HCT116 (cell line): ENCODE measurements around the gene LRRC61. TPM values are rescaled to one million over a fixed set of nuclear protein-coding genes. Genes with fewer than 3 reads are reported as not detected.

Experiments used
- ATAC-seq: fragments of 200-7000 bp; cut with Tn5 transposase; 2 replicates; pipeline ENCODE4 v1.9.1; 2020; ENCODE audit warnings: mild to moderate bottlenecking, moderate library complexity
- BruUV-seq: library from RNA; stranded (reverse); fragments of 400-500 nt; replicated peaks from 2 replicates; lab custom pipeline; 2021; lab: Mats Ljungman, UMichigan
- CTCF ChIA-PET: fragments of 300-600 bp; sonication (Branson Sonifier 250); formaldehyde crosslinking; loops from one replicate; lab custom pipeline; 2021; ENCODE audit warnings: antibody characterized with exemption; lab: Charles Lee
- POLR2A ChIA-PET: fragments of 300-600, 350-600 bp; sonication (Branson Sonifier 250); formaldehyde crosslinking; loops from one replicate; lab custom pipeline; 2021; ENCODE audit warnings: antibody characterized with exemption; lab: Charles Lee
- RAD21 ChIA-PET, 2 experiments: fragments of 300-600 bp; sonication (Branson Sonifier 250); formaldehyde crosslinking; loops; one replicate each; lab custom pipeline; 2023; ENCODE audit warnings: low total read pairs in 2 of 2; ENCODE audit not compliant: uncharacterized antibody in 2 of 2, unreplicated experiment in 2 of 2, low non-redundant PET in 1 of 2; lab: Charles Lee
- DNase-seq: peaks from one replicate; pipeline ENCODE4 v3.0.0-alpha.2; 2010; ENCODE audit warnings: low read depth, low spot score
- H2AFZ ChIP-seq: fragments of 200-600 bp; shearing (Covaris generic), sonication (generic); 2 replicates; pipeline ENCODE4 v1.6.1; 2017; ENCODE audit warnings: low read depth, mixed run types, mixed read lengths, antibody characterized with exemption, low read length; ENCODE audit not compliant: poor library complexity, severe bottlenecking
- H3K27ac ChIP-seq: 2 replicates; pipeline ENCODE4 v1.5.1; 2012; ENCODE audit warnings: low read depth, low read length
- H3K27me3 ChIP-seq: fragments of 200-600 bp; sonication (generic); 2 replicates; pipeline ENCODE4 v1.6.1; 2016; ENCODE audit warnings: mixed run types, low read length, mixed read lengths; ENCODE audit not compliant: insufficient read depth
- H3K36me3 ChIP-seq, 2 experiments: fragments of 200-500 bp in 1 of 2; fragments of 200-600 bp in 1 of 2; sonication (Bioruptor generic) in 1 of 2; sonication (generic) in 1 of 2; 2 replicates each; pipeline versions ENCODE4 v1.5.1 to v1.6.1; 2014 to 2016; ENCODE audit warnings: low read length in 2 of 2, inconsistent platforms in 1 of 2, mixed read lengths in 1 of 2, mixed run types in 1 of 2; ENCODE audit not compliant: insufficient read depth in 2 of 2, control insufficient read depth in 1 of 2
- H3K4me1 ChIP-seq, 2 experiments: fragments of 200-600 bp in 1 of 2; sonication (generic) in 1 of 2; 2 replicates each; pipeline versions ENCODE4 v1.5.1 to v1.6.1; 2012 to 2017; ENCODE audit warnings: low read length in 2 of 2, inconsistent platforms in 1 of 2, mild to moderate bottlenecking in 1 of 2, mixed read lengths in 1 of 2, mixed run types in 1 of 2, moderate library complexity in 1 of 2; ENCODE audit not compliant: insufficient read depth in 2 of 2, control insufficient read depth in 1 of 2
- H3K4me2 ChIP-seq: fragments of 200-600 bp; sonication (generic); 2 replicates; pipeline ENCODE4 v1.6.1; 2017; ENCODE audit warnings: mixed run types, low read length, mixed read lengths
- H3K4me3 ChIP-seq, 2 experiments: fragments of 200-600 bp in 1 of 2; sonication (generic) in 1 of 2; replicated peaks in 1 of 2; 2 replicates each; pipeline ENCODE4 v1.5.1; 2011 to 2016; ENCODE audit warnings: low read length in 2 of 2, control low read depth in 1 of 2, low read depth in 1 of 2, mild to moderate bottlenecking in 1 of 2, mixed read lengths in 1 of 2, mixed run types in 1 of 2
- H3K79me2 ChIP-seq: fragments of 200-600 bp; sonication (generic); 2 replicates; pipeline ENCODE4 v1.6.1; 2017; ENCODE audit warnings: mild to moderate bottlenecking, mixed run types, low read length, moderate library complexity, mixed read lengths; ENCODE audit not compliant: insufficient read depth
- H3K9ac ChIP-seq: fragments of 200-600 bp; sonication (generic); 2 replicates; pipeline ENCODE4 v1.6.1; 2016; ENCODE audit warnings: low read length, mixed read lengths
- H3K9me2 ChIP-seq: fragments of 200-600 bp; sonication (generic), shearing (Covaris generic); 2 replicates; pipeline ENCODE4 v1.6.1; 2017; ENCODE audit warnings: mixed run types, mild to moderate bottlenecking, moderate library complexity; ENCODE audit not compliant: insufficient read depth
- H3K9me3 ChIP-seq, 2 experiments: fragments of 200-500 bp in 1 of 2; fragments of 200-600 bp in 1 of 2; sonication (Bioruptor generic) in 1 of 2; sonication (generic) in 1 of 2; 2 replicates each; pipeline ENCODE4 v1.6.1; 2014 to 2017; ENCODE audit warnings: low read length in 2 of 2, mixed read lengths in 2 of 2, inconsistent platforms in 1 of 2, low read depth in 1 of 2, mild to moderate bottlenecking in 1 of 2, mixed run types in 1 of 2, moderate library complexity in 1 of 2; ENCODE audit not compliant: control insufficient read depth in 1 of 2, insufficient read depth in 1 of 2
- H4K20me1 ChIP-seq: fragments of 200-600 bp; sonication (generic), shearing (Covaris generic); 2 replicates; pipeline ENCODE4 v1.6.1; 2017; ENCODE audit warnings: mixed run types, mild to moderate bottlenecking, moderate library complexity; ENCODE audit not compliant: insufficient read depth
- ATF3 ChIP-seq: IDR thresholded peaks from 2 replicates; pipeline ENCODE4 v1.6.1; 2012
- CBX3 ChIP-seq: IDR thresholded peaks from 2 replicates; pipeline ENCODE4 v1.6.1; 2012; ENCODE audit warnings: low read depth
- CEBPB ChIP-seq: IDR thresholded peaks from 2 replicates; pipeline ENCODE4 v1.6.1; 2012; ENCODE audit warnings: low read depth
- EGR1 ChIP-seq: IDR thresholded peaks from 2 replicates; pipeline ENCODE4 v1.6.1; 2012; ENCODE audit warnings: low read depth
- ELF1 ChIP-seq: IDR thresholded peaks from 2 replicates; pipeline ENCODE4 v1.6.1; 2012; ENCODE audit warnings: low read depth, borderline replicate concordance
- EZH2phosphoT487 ChIP-seq: fragments of 200-600 bp; IDR thresholded peaks from 2 replicates; pipeline ENCODE4 v1.6.1; 2018; ENCODE audit warnings: antibody characterized with exemption, borderline replicate concordance
- POLR2A ChIP-seq: IDR thresholded peaks from 2 replicates; pipeline ENCODE4 v1.7.0; 2011; ENCODE audit warnings: borderline replicate concordance; ENCODE audit not compliant: insufficient read depth, insufficient read length; ENCODE audit errors: extremely low read depth
- POLR2AphosphoS5 ChIP-seq: IDR thresholded peaks from 2 replicates; pipeline ENCODE4 v1.6.1; 2011; ENCODE audit warnings: mild to moderate bottlenecking, low read depth, low read length, moderate library complexity
- REST ChIP-seq: IDR thresholded peaks from 2 replicates; pipeline ENCODE4 v1.6.1; 2012; ENCODE audit warnings: low read depth
- YY1 ChIP-seq: IDR thresholded peaks from 2 replicates; pipeline ENCODE4 v1.6.1; 2011; ENCODE audit warnings: low read length, low read depth, moderate library complexity, mild to moderate bottlenecking; ENCODE audit not compliant: insufficient replicate concordance; ENCODE audit errors: extremely low read depth
- ZBTB33 ChIP-seq: IDR thresholded peaks from 2 replicates; pipeline ENCODE4 v1.6.1; 2011; ENCODE audit warnings: mild to moderate bottlenecking, low read length, moderate library complexity; ENCODE audit not compliant: insufficient replicate concordance; ENCODE audit errors: extremely low read depth
- intact Hi-C: fragments of 100-400 bp; cut with micrococcal nuclease; formaldehyde crosslinking; loops from 2 replicates; pipeline ENCODE4 v1.10.0; 2022
- total RNA-seq: library from RNA; stranded (reverse); gene quantifications from one replicate; pipeline ENCODE4 v1.2.1, GENCODE V29; 2021; ENCODE audit not compliant: unreplicated experiment

The LRRC61 gene
- total RNA-seq, 1 experiment from 2014 or later: 12.0 TPM

DNA sequence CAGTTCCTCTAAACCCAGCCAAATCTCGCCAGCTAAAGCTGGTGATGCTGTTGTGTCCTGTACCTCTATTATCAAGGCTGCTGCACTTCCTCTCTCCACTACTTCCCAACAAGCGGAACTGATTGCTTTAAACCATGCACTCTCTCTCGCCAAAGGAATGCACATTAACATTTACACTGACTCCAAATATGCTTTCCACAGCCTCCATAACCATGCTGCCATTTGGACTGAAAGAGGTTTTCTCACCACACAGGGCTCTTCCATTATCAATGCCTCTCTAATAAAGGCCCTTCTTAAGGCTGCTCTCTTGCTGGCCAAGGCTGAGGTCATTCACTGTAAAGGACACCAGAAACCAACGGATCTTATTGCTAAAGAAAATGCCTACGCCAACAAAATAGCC is 11.4 kb upstream of the LRRC61 start:
- Histone ChIP-seq H3K4me1 (peaks cover 9 to 39% of the 10 kb centered on the region in 2 experiments), H4K20me1 (no peaks in the 10 kb centered on the region), H3K9ac (no peak overlapping the region), H3K36me3 (no peaks in the 10 kb centered on the region), H3K79me2 (no peaks in the 10 kb centered on the region), H3K27ac (no peak overlapping the region), H2AFZ (no peak overlapping the region), H3K27me3 (no peaks in the 10 kb centered on the region), H3K4me3 (no peak overlapping the region), H3K9me3 (no peaks in the 10 kb centered on the region), H3K4me2 (no peak overlapping the region), H3K9me2 (no peaks in the 10 kb centered on the region)
- intact Hi-C loops: no loop called here
- DNase-seq (no peak), ATAC-seq (no peak)
- BruUV-seq: no TSS peak
- RAD21 ChIA-PET: no interaction called here
- no peak for TF ChIP-seq ZBTB33
- no peak for TF ChIP-seq CBX3
- TF ChIP-seq ELF1: no peak
- no peak for TF ChIP-seq POLR2A
- TF ChIP-seq ATF3: no peak
- no peak for TF ChIP-seq EGR1
- TF ChIP-seq REST: no peak
- TF ChIP-seq EZH2phosphoT487: no peak
- no peak for TF ChIP-seq POLR2AphosphoS5
- no peak for TF ChIP-seq YY1
- no peak for TF ChIP-seq CEBPB
- POLR2A ChIA-PET: no interaction called here
- CTCF ChIA-PET: no interaction called here
